H9 (cell line): ENCODE results near the gene TENM4. TPM values are rescaled to one million over a fixed set of nuclear protein-coding genes. Genes with fewer than 3 reads are reported as not detected.

Experiments used
- DNase-seq: peaks from one replicate; pipeline ENCODE4 v3.0.0-alpha.2; 2017
- H2AFZ ChIP-seq: one replicate; pipeline ENCODE4 v1.6.1; 2013; ENCODE audit warnings: mild to moderate bottlenecking, low read length, control low read depth, moderate library complexity
- H2AK5ac ChIP-seq: 2 replicates; pipeline ENCODE4 v1.6.1; 2013; ENCODE audit warnings: low read length, control low read depth, mixed read lengths; ENCODE audit not compliant: insufficient read length
- H2BK120ac ChIP-seq: one replicate; pipeline ENCODE4 v1.6.1; 2013; ENCODE audit warnings: low read depth, mild to moderate bottlenecking, low read length, control low read depth, inconsistent platforms; ENCODE audit not compliant: poor library complexity, severe bottlenecking
- H2BK12ac ChIP-seq: 2 replicates; pipeline ENCODE4 v1.6.1; 2013; ENCODE audit warnings: low read length, control low read depth, mixed read lengths, low read depth; ENCODE audit not compliant: insufficient read length
- H2BK15ac ChIP-seq: 2 replicates; pipeline ENCODE4 v1.6.1; 2013; ENCODE audit warnings: low read depth, low read length, control low read depth
- H2BK20ac ChIP-seq: one replicate; pipeline ENCODE4 v1.6.1; 2013; ENCODE audit warnings: low read depth, mild to moderate bottlenecking, low read length, control low read depth, inconsistent platforms; ENCODE audit not compliant: poor library complexity, severe bottlenecking
- H2BK5ac ChIP-seq: 2 replicates; pipeline ENCODE4 v1.6.1; 2013; ENCODE audit warnings: low read length, control low read depth, mixed read lengths; ENCODE audit not compliant: insufficient read length
- H3K14ac ChIP-seq: 2 replicates; pipeline ENCODE4 v1.6.1; 2013; ENCODE audit warnings: low read length, control low read depth; ENCODE audit not compliant: insufficient read depth
- H3K18ac ChIP-seq: 2 replicates; pipeline ENCODE4 v1.6.1; 2013; ENCODE audit warnings: low read depth, mild to moderate bottlenecking, mixed read lengths, low read length, control low read depth; ENCODE audit not compliant: insufficient read length
- H3K23ac ChIP-seq: 2 replicates; pipeline ENCODE4 v1.6.1; 2013; ENCODE audit warnings: low read length, control low read depth, mixed read lengths, low read depth; ENCODE audit not compliant: insufficient read length
- H3K23me2 ChIP-seq: 2 replicates; pipeline ENCODE4 v1.6.1; 2013; ENCODE audit warnings: low read depth, mild to moderate bottlenecking, mixed read lengths, low read length, control low read depth; ENCODE audit not compliant: insufficient read length, poor library complexity, severe bottlenecking
- H3K27ac ChIP-seq: 2 replicates; pipeline ENCODE4 v1.5.1; 2013; ENCODE audit warnings: low read length, control low read depth, mixed read lengths, low read depth; ENCODE audit not compliant: insufficient read length
- H3K27me3 ChIP-seq: 2 replicates; pipeline ENCODE4 v1.6.1; 2013; ENCODE audit warnings: low read length, control low read depth, inconsistent platforms; ENCODE audit not compliant: insufficient read depth
- H3K4ac ChIP-seq: 2 replicates; pipeline ENCODE4 v1.6.1; 2013; ENCODE audit warnings: low read depth, mild to moderate bottlenecking, control low read depth, inconsistent platforms, low read length, moderate library complexity
- H3K4me1 ChIP-seq: 2 replicates; pipeline ENCODE4 v1.6.1; 2013; ENCODE audit warnings: low read length, control low read depth, inconsistent platforms; ENCODE audit not compliant: insufficient read depth
- H3K4me2 ChIP-seq: 2 replicates; pipeline ENCODE4 v1.6.1; 2013; ENCODE audit warnings: low read length, control low read depth, mixed read lengths; ENCODE audit not compliant: insufficient read length, insufficient read depth
- H3K56ac ChIP-seq: 2 replicates; pipeline ENCODE4 v1.6.1; 2013; ENCODE audit warnings: low read depth, mild to moderate bottlenecking, mixed read lengths, low read length, control low read depth; ENCODE audit not compliant: insufficient read length
- H3K79me1 ChIP-seq: 2 replicates; pipeline ENCODE4 v1.6.1; 2013; ENCODE audit warnings: low read depth, mild to moderate bottlenecking, moderate library complexity, low read length, control low read depth, inconsistent platforms; ENCODE audit not compliant: insufficient read depth, poor library complexity, severe bottlenecking
- H3K79me2 ChIP-seq: 2 replicates; pipeline ENCODE4 v1.6.1; 2013; ENCODE audit warnings: low read length, control low read depth, inconsistent platforms; ENCODE audit not compliant: insufficient read depth
- H3K9ac ChIP-seq: 2 replicates; pipeline ENCODE4 v1.6.1; 2013; ENCODE audit warnings: low read length, control low read depth, mixed read lengths; ENCODE audit not compliant: insufficient read length; ENCODE audit errors: extremely low read depth
- H3K9me3 ChIP-seq: one replicate; pipeline ENCODE4 v1.6.1; 2013; ENCODE audit warnings: low read depth, low read length, inconsistent platforms; ENCODE audit not compliant: control insufficient read depth
- H3T11ph ChIP-seq: one replicate; pipeline ENCODE4 v1.6.1; 2013; ENCODE audit warnings: mild to moderate bottlenecking, low read length, control low read depth, inconsistent platforms
- H4K20me1 ChIP-seq: one replicate; pipeline ENCODE4 v1.6.1; 2013; ENCODE audit not compliant: control insufficient read depth, insufficient read length, insufficient read depth
- H4K5ac ChIP-seq: 2 replicates; pipeline ENCODE4 v1.6.1; 2013; ENCODE audit warnings: low read depth, mild to moderate bottlenecking, mixed read lengths, low read length, control low read depth; ENCODE audit not compliant: insufficient read length
- H4K8ac ChIP-seq: replicated peaks from 2 replicates; pipeline ENCODE4 v1.6.1; 2013; ENCODE audit warnings: low read length, control low read depth, mixed read lengths, low read depth; ENCODE audit not compliant: insufficient read length
- H4K91ac ChIP-seq: 2 replicates; pipeline ENCODE4 v1.6.1; 2013; ENCODE audit warnings: low read depth, mild to moderate bottlenecking, moderate library complexity, mixed read lengths, low read length, control low read depth; ENCODE audit not compliant: insufficient read length
- H3K27ac Mint-ChIP-seq, 3 experiments: 2 replicates in 2 of 3; 3 replicates in 1 of 3; pipeline ENCODE4 v1.8.0; 2020 to 2021; ENCODE audit warnings: mixed read lengths in 3 of 3, mild to moderate bottlenecking in 1 of 3, moderate library complexity in 1 of 3
- H3K27me3 Mint-ChIP-seq: 2 replicates; pipeline ENCODE4 v1.8.0; 2021; ENCODE audit warnings: low read depth, mild to moderate bottlenecking, moderate library complexity, mixed read lengths
- H3K36me3 Mint-ChIP-seq, 3 experiments: 2 replicates in 2 of 3; 3 replicates in 1 of 3; pipeline ENCODE4 v1.8.0; 2020 to 2021; ENCODE audit warnings: low read depth in 3 of 3, mixed read lengths in 3 of 3; ENCODE audit not compliant: insufficient read depth in 1 of 3
- H3K4me1 Mint-ChIP-seq, 2 experiments: 2 replicates each; pipeline ENCODE4 v1.8.0; 2020; ENCODE audit warnings: mixed read lengths in 2 of 2
- H3K4me3 Mint-ChIP-seq, 2 experiments: 2 replicates in 1 of 2; 3 replicates in 1 of 2; pipeline ENCODE4 v1.8.0; 2020 to 2021; ENCODE audit warnings: mild to moderate bottlenecking in 2 of 2, mixed read lengths in 2 of 2, moderate library complexity in 1 of 2
- H3K9me3 Mint-ChIP-seq, 2 experiments: 2 replicates in 1 of 2; 3 replicates in 1 of 2; pipeline ENCODE4 v1.8.0; 2020; ENCODE audit warnings: mild to moderate bottlenecking in 2 of 2, mixed read lengths in 2 of 2, moderate library complexity in 1 of 2
- WGBS: extraction: QIAGEN DNeasy Blood & Tissue Kit; methylation state at CpG from one replicate; pipeline ENCODE4 v1.1.7; 2013; ENCODE audit warnings: missing lambda C conversion rate, low lambda C conversion rate, mixed read lengths; ENCODE audit not compliant: insufficient read length; ENCODE audit errors: extremely low coverage; 5-methylcytosine and 5-hydroxymethylcytosine counted together
- total RNA-seq: library from RNA; stranded (reverse); gene quantifications from 2 replicates; pipeline ENCODE4 v1.2.1, GENCODE V29; 2021
- TF ChIP-seq, protein P1 (sequence below): fragments of 200-600 bp; sonication (generic); conservative IDR thresholded peaks from 3 replicates; pipeline ENCODE4 v1.8.0; 2021; ENCODE audit warnings: antibody characterized with exemption, mild to moderate bottlenecking

TENM4 gene
- total RNA-seq, 1 experiment from 2014 or later = 4.6 TPM

DNA sequence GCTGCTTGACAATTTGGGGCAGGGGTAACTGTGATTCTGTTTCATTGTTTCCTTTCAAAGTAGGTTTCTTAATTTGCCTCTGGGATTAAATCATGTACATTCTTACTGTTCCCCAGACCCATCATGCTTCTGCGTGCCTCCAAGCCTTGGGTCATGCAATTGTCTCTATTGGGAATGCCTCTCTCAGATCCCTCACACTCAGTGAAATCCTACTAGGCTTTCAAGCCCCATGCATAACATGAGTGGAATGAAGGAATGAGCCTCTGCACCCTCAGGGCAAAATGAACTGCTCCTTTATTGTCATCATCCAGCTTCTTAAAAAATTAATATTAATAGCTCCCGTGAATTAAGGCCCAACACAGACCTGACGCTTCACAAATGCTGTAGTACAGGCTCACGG lies 381.7 kb downstream of the TENM4 start:
- no peaks in the 10 kb centered on the region for H3K9me3 Mint-ChIP-seq
- Histone ChIP-seq H2BK120ac (no peak overlapping the region), H3K79me1 (no peaks in the 10 kb centered on the region), H3K9ac (no peak overlapping the region), H3K9me3 (no peaks in the 10 kb centered on the region), H4K91ac (no peak overlapping the region), H3K27me3 (no peaks in the 10 kb centered on the region), H3K23ac (no peak overlapping the region), H3K4me2 (no peak overlapping the region), H2BK12ac (no peak overlapping the region), H3K79me2 (no peaks in the 10 kb centered on the region), H3K56ac (no peak overlapping the region), H2BK15ac (no peak overlapping the region), H4K20me1 (no peaks in the 10 kb centered on the region), H3T11ph (no peak overlapping the region), H3K4ac (no peak overlapping the region), H3K14ac (no peak overlapping the region), H2BK5ac (no peak overlapping the region), H4K5ac (no peak overlapping the region), H3K23me2 (no peaks in the 10 kb centered on the region), H2BK20ac (no peak overlapping the region), H3K27ac (no peak overlapping the region), H2AK5ac (no peak overlapping the region), H4K8ac (no peak overlapping the region), H3K18ac (no peak overlapping the region), H3K4me1 (no peaks in the 10 kb centered on the region), H2AFZ (no peak overlapping the region)
- no peak overlapping the region for H3K27ac Mint-ChIP-seq
- H3K27me3 Mint-ChIP-seq = peaks cover 2% of the 10 kb centered on the region; the same call in 1 of the 2 replicates
- TF ChIP-seq, protein P1, sequence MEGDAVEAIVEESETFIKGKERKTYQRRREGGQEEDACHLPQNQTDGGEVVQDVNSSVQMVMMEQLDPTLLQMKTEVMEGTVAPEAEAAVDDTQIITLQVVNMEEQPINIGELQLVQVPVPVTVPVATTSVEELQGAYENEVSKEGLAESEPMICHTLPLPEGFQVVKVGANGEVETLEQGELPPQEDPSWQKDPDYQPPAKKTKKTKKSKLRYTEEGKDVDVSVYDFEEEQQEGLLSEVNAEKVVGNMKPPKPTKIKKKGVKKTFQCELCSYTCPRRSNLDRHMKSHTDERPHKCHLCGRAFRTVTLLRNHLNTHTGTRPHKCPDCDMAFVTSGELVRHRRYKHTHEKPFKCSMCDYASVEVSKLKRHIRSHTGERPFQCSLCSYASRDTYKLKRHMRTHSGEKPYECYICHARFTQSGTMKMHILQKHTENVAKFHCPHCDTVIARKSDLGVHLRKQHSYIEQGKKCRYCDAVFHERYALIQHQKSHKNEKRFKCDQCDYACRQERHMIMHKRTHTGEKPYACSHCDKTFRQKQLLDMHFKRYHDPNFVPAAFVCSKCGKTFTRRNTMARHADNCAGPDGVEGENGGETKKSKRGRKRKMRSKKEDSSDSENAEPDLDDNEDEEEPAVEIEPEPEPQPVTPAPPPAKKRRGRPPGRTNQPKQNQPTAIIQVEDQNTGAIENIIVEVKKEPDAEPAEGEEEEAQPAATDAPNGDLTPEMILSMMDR = no peak
- WGBS = no CpG with 5 or more reads among the region's 4 CpGs
- H3K36me3 Mint-ChIP-seq = no peaks in the 10 kb centered on the region
- H3K4me3 Mint-ChIP-seq = no peak overlapping the region
- DNase-seq = no peak
- H3K4me1 Mint-ChIP-seq = peaks cover 19 to 26% of the 10 kb centered on the region in 2 experiments
